GOT3 (cell line): ENCODE results near the gene PSMB4.
"Not testable (repeated sequence)": the region's sequence is repeated elsewhere in the genome, so short reads cannot be mapped to it uniquely, and the experiment has no call there.

Experiments
- DNase-seq: peaks from one replicate; lab custom pipeline; 2025; ENCODE audit warnings: mixed read lengths; lab: John Stamatoyannopoulos, UW

Gene PSMB4

GRCh38 chr1:151399324-151400171 is at the start of gene PSMB4:
Gene PSMB4, plus strand, starts transcription at chr1:151399573. Its CDS starts 15 bp downstream, at chr1:151399588.
- peak; percentile 58 for DNase-seq

- not testable (repeated sequence) for DNase-seq
Measured at GRCh38 chr1:151350323-151350722, 49.0 kb upstream of the PSMB4 start.

GRCh38 chr1:151352021-151352718 is 47.2 kb upstream of the PSMB4 start:
- DNase-seq, result no peak

- DNase-seq, result no peak
Measured at GRCh38 chr1:151356696-151357095, 42.7 kb upstream of the PSMB4 start.

- no peak for DNase-seq
Measured at GRCh38 chr1:151361883-151362282, 37.5 kb upstream of the PSMB4 start.

GRCh38 chr1:151362308-151363155 is 36.8 kb upstream of the PSMB4 start:
- DNase-seq, result no peak

GRCh38 chr1:151364996-151365395 is 34.4 kb upstream of the PSMB4 start:
- DNase-seq, result no peak

GRCh38 chr1:151367658-151368392 is 31.5 kb upstream of the PSMB4 start:
- no peak for DNase-seq

GRCh38 chr1:151368393-151369301 is 30.7 kb upstream of the PSMB4 start:
- DNase-seq, result no peak

- DNase-seq, result no peak
Measured at GRCh38 chr1:151369302-151369610, 30.1 kb upstream of the PSMB4 start.

- no peak for DNase-seq
Measured at GRCh38 chr1:151369621-151370048, 29.7 kb upstream of the PSMB4 start.

- DNase-seq, result no peak
Measured at GRCh38 chr1:151370211-151370911, 29.0 kb upstream of the PSMB4 start.

- no peak for DNase-seq
Measured at GRCh38 chr1:151371370-151372057, 27.9 kb upstream of the PSMB4 start.

- DNase-seq, result no peak
Measured at GRCh38 chr1:151372058-151372934, 27.1 kb upstream of the PSMB4 start, which contains the start of gene SELENBP1. Gene SELENBP1, minus strand, starts transcription at chr1:151372705. Its CDS starts 64 bp downstream, at chr1:151372641.

- no peak for DNase-seq
Measured at GRCh38 chr1:151373196-151373595, 26.2 kb upstream of the PSMB4 start.

GRCh38 chr1:151377150-151377884 is 22.1 kb upstream of the PSMB4 start:
- DNase-seq, result no peak

GRCh38 chr1:151384584-151384983 is 14.8 kb upstream of the PSMB4 start:
- DNase-seq, result no peak

GRCh38 chr1:151386002-151386401 is 13.4 kb upstream of the PSMB4 start:
- no peak for DNase-seq
